Measurements from ENCODE around the gene FBN1.

DNA sequence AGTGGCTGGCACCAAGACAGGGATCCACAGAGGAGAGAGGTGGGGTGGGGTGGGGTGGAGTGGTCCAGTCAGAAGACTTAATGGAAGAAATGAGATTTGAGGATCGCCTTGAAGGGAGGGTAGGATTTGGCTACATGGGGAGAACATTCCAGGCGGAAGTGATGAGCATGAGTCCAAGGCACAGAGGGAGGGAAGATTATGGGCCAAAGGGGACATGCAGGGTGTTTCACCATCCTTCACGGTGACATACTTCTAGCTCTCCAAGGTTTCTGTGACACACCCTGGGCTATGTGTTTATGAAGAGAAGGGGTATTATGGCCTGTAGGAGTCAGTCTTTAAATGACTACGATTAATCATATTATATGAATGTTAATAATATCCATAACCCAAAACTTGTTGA lies 7.7 kb upstream of the FBN1 start:
- TF ChIP-seq, protein P1, sequence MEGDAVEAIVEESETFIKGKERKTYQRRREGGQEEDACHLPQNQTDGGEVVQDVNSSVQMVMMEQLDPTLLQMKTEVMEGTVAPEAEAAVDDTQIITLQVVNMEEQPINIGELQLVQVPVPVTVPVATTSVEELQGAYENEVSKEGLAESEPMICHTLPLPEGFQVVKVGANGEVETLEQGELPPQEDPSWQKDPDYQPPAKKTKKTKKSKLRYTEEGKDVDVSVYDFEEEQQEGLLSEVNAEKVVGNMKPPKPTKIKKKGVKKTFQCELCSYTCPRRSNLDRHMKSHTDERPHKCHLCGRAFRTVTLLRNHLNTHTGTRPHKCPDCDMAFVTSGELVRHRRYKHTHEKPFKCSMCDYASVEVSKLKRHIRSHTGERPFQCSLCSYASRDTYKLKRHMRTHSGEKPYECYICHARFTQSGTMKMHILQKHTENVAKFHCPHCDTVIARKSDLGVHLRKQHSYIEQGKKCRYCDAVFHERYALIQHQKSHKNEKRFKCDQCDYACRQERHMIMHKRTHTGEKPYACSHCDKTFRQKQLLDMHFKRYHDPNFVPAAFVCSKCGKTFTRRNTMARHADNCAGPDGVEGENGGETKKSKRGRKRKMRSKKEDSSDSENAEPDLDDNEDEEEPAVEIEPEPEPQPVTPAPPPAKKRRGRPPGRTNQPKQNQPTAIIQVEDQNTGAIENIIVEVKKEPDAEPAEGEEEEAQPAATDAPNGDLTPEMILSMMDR (CRISPR knock-in tag; IDR thresholded peaks at IDR 0.05), result no peak
- TF ChIP-seq CC2D1A (CRISPR knock-in tag; IDR thresholded peaks at IDR 0.05) (no peak), KDM2A (CRISPR knock-in tag; IDR thresholded peaks at IDR 0.05; ENCODE audit: borderline replicate concordance, low read depth) (no peak), TBL1XR1 (IDR thresholded peaks at IDR 0.05; ENCODE audit: borderline replicate concordance, low read length, partially characterized antibody) (no peak), BCL6 (CRISPR knock-in tag; IDR thresholded peaks at IDR 0.05) (no peak), FIP1L1 (IDR thresholded peaks at IDR 0.05; ENCODE audit: borderline replicate concordance, insufficient read depth, low read depth, low read length) (no peak), HDAC2 (CRISPR knock-in tag; IDR thresholded peaks at IDR 0.05) (no peak)
- TF ChIP-seq, protein P2, sequence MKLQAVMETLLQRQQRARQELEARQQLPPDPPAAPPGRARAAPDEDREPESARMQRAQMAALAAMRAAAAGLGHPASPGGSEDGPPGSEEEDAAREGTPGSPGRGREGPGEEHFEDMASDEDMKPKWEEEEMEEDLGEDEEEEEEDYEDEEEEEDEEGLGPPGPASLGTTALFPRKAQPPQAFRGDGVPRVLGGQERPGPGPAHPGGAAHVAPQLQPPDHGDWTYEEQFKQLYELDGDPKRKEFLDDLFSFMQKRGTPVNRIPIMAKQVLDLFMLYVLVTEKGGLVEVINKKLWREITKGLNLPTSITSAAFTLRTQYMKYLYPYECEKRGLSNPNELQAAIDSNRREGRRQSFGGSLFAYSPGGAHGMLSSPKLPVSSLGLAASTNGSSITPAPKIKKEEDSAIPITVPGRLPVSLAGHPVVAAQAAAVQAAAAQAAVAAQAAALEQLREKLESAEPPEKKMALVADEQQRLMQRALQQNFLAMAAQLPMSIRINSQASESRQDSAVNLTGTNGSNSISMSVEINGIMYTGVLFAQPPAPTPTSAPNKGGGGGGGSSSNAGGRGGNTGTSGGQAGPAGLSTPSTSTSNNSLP (IDR thresholded peaks at IDR 0.05; ENCODE audit: low read depth, low read length), result no peak
